Mesodermal cell (in vitro differentiated cells): ENCODE measurements around the gene AP5B1.

ENCODE experiments used
- H3K27ac ChIP-seq: 2 replicates; pipeline ENCODE4 v1.7.0; 2013; ENCODE audit warnings: mild to moderate bottlenecking, low read depth, low read length, moderate library complexity; ENCODE audit not compliant: severe bottlenecking
- H3K36me3 ChIP-seq: 2 replicates; pipeline ENCODE4 v1.7.1; 2013; ENCODE audit warnings: mild to moderate bottlenecking, low read length, moderate library complexity; ENCODE audit not compliant: control insufficient read depth, insufficient read depth
- H3K4me1 ChIP-seq: one replicate; pipeline ENCODE4 v1.7.1; 2013; ENCODE audit warnings: mild to moderate bottlenecking, low read length; ENCODE audit not compliant: insufficient read depth, control insufficient read depth, poor library complexity, severe bottlenecking
- H3K4me3 ChIP-seq: 2 replicates; pipeline ENCODE4 v1.7.0; 2013; ENCODE audit warnings: low read length, control low read depth, mild to moderate bottlenecking; ENCODE audit not compliant: insufficient read depth, poor library complexity, severe bottlenecking; ENCODE audit errors: extremely low read depth
- H3K9me3 ChIP-seq: 2 replicates; pipeline ENCODE4 v1.7.1; 2013; ENCODE audit warnings: mild to moderate bottlenecking, low read length, moderate library complexity; ENCODE audit not compliant: control insufficient read depth
- WGBS, 2 experiments: methylation state at CpG; one replicate each; pipeline ENCODE4 v1.1.5; 2013; ENCODE audit warnings: missing lambda C conversion rate in 2 of 2; ENCODE audit not compliant: insufficient coverage in 2 of 2; 5-methylcytosine and 5-hydroxymethylcytosine counted together

Gene AP5B1

DNA sequence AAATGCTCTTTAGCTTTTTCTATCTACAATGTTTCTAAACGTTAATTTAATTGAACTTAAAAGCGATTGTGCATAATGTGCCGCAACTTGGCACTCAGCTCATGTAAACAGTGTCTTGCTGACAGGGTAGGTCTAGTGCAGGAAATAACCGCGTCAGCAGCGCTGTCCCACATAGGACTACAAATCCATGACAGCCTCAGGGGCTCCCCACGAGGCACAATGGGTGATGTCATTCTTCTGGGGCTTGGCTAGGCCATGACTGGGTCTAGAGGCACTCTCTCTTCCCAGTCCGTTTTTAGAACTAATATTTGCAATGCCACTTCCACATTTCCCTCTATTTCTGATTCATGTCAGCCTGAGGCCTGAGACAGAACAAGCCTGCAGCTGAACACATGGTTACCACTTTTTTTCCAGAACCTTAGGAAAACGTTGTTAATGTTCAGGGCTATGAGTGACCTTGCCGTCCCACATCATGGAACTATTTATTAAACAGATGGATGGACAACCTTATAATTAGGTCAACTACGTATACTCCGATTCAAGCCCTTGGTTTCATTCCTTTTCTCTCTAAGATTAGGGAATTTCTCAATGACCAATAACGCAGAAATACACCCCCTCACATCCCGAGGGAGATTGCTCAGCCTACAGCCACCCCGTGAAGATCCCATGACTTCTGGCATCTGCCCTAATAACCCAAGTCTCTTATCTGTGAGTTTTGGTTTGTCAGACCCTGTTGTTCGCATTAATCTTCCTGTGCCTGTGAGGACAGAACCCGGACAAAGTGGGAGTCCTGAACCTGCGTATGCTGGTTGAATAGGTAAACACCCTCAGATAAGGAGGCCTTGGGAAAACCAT, 33.6 kb upstream of the AP5B1 start:
- no peaks in the 10 kb centered on the region for H3K9me3 ChIP-seq
- H3K4me1 ChIP-seq = no peaks in the 10 kb centered on the region
- WGBS, 2 experiments = 81 to 83% methylated on average over 14 to 16 of the region's 18 CpGs
- H3K36me3 ChIP-seq = no peaks in the 10 kb centered on the region
- no peak overlapping the region for H3K4me3 ChIP-seq
- H3K27ac ChIP-seq = no peak overlapping the region

DNA sequence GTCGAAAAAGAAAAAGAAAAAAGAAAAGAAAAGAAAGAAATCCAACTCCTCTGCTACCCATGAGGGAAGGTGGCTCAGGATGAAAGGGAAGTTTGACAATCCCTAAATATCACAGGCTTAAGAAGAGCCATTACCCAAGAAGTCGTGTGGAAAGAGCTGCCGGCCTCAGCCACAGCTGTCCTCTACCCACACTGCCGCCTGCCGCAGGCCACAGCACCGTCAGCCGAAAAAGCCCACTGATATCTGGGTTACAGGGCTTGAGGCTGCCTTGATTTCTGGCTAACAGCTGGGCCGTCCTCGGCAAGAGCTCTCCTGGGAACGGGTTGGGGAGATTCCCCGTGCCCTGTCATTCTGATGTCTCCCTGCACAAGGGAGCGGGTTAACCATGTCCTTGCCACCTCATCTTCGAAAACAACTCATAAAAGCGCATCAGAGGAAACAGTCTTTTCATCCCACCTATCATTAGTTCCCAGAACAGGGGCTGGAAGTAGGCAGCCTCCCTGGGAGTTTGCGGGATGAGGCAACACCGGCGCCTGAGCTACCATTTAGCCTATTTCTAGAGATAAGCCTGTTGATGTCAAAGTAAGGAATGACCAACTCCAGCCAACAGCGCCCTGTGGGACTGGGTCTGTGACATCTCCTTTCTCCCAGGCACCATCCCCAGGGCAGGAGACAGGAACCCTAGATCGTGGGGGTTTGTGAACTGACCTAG, 31.1 kb upstream of the AP5B1 start:
- H3K4me1 ChIP-seq = no peaks in the 10 kb centered on the region
- 82 to 87% methylated on average over 13 to 15 of the region's 19 CpGs for WGBS, 2 experiments
- H3K27ac ChIP-seq = no peak overlapping the region
- no peaks in the 10 kb centered on the region for H3K36me3 ChIP-seq
- no peaks in the 10 kb centered on the region for H3K9me3 ChIP-seq
- no peak overlapping the region for H3K4me3 ChIP-seq

- WGBS, 2 experiments = 89% methylated on average over 18 to 21 of the region's 23 CpGs
- H3K4me3 ChIP-seq = no peak overlapping the region
Measured at GRCh38 chr11:65810046-65810868, 29.5 kb upstream of the AP5B1 start.

DNA sequence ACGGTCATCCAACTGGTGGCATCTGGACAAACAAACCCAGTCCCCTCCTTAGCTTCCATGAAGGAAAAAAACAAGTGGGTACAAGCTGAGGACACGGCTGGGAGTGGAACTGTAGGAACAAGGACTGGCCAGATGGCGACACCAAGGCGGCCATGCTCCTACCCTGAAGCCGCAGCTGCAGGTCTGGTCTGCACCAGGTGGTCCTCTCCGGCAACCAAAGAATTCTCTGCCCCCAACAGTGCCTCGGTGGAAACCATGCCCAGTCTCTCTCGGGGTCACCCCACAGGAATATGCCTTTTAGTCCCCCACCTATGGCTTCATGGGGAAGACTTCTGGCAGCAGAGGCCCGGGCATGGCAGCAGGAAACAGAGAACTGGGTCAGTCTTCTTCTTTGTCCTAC, 28.7 kb upstream of the AP5B1 start:
- Histone ChIP-seq H3K9me3 (no peaks in the 10 kb centered on the region), H3K27ac (no peak overlapping the region), H3K4me3 (no peak overlapping the region), H3K4me1 (no peaks in the 10 kb centered on the region), H3K36me3 (no peaks in the 10 kb centered on the region)
- WGBS, 2 experiments = 83 to 93% methylated on average over 8 to 9 of the region's 9 CpGs

More at GRCh38 chr11:65810046-65810868, 29.5 kb upstream of the AP5B1 start:
- no peak overlapping the region for H3K27ac ChIP-seq
- H3K4me1 ChIP-seq = no peaks in the 10 kb centered on the region
- no peaks in the 10 kb centered on the region for H3K9me3 ChIP-seq
- H3K36me3 ChIP-seq = no peaks in the 10 kb centered on the region

GRCh38 chr11:65808744-65809341, 28.1 kb upstream of the AP5B1 start:
- no peaks in the 10 kb centered on the region for H3K36me3 ChIP-seq
- no peaks in the 10 kb centered on the region for H3K9me3 ChIP-seq
- no peak overlapping the region for H3K27ac ChIP-seq
- H3K4me1 ChIP-seq = no peaks in the 10 kb centered on the region
- H3K4me3 ChIP-seq = no peak overlapping the region
- 84 to 90% methylated on average over 15 to 20 of the region's 20 CpGs for WGBS, 2 experiments

DNA sequence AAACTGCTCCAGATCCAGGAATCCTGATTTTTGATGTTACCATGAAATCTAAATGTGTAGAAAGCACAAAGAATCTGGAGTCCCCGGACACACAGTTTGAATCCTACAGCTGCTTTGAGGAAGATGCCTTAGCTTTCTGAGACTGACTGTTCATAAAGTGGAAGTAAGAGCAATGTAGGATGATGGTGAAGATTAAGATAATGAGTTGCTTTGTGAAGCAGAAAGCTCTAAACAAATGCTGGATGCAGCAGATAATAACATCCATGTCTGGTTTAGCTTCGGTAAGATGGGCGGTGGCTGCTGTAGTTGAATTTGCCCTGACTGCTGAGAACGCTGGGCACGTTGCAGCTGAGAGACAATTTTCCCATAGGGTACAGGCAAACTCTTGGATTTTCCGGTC, 26.2 kb upstream of the AP5B1 start:
- H3K27ac ChIP-seq = no peak overlapping the region

DNA sequence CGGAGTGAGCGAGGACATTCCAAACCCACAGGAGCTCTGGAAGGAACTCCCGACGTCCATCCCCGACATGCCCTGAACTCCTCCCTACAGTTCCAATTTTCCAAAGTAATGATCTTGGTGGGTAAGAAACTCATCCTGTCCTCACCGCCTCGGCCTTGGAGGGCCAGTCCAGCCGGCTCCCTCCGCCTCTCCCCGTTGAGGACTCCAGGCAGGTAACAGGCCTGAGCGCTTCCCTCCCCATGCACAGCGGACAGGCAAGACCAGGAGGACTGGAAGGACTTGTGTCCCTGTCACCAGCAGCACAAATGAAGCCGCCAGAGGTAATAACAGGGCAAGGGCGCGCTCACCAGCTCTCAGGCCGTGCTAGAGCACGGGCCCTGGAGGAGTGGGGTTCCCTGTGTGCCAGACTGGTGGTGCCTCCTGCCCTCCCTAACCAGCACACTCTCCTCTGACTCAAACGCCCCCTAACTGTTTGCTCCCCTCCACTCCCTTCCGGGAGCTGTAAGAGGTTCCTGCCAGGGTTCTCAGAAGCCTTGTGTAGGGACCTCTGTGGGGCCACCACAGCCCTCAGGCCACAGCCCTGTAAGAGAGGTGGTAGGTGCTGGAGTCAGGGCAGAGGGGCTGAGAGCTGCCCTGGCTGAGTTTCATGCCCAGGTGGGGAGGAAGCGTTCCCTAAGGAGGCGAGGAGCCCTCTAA, 23.2 kb upstream of the AP5B1 start:
- H3K4me1 ChIP-seq = no peaks in the 10 kb centered on the region
- H3K27ac ChIP-seq = no peak overlapping the region
- H3K36me3 ChIP-seq = no peaks in the 10 kb centered on the region
- 77 to 83% methylated on average over 13 of the region's 21 CpGs for WGBS, 2 experiments
- H3K9me3 ChIP-seq = no peaks in the 10 kb centered on the region
- no peak overlapping the region for H3K4me3 ChIP-seq

More for the DNA sequence above, 26.2 kb upstream of the AP5B1 start:
- H3K4me3 ChIP-seq = no peak overlapping the region
- H3K9me3 ChIP-seq = no peaks in the 10 kb centered on the region
- no peaks in the 10 kb centered on the region for H3K36me3 ChIP-seq
- no peaks in the 10 kb centered on the region for H3K4me1 ChIP-seq
- 75 to 90% methylated on average over 3 to 6 of the region's 6 CpGs for WGBS, 2 experiments

DNA sequence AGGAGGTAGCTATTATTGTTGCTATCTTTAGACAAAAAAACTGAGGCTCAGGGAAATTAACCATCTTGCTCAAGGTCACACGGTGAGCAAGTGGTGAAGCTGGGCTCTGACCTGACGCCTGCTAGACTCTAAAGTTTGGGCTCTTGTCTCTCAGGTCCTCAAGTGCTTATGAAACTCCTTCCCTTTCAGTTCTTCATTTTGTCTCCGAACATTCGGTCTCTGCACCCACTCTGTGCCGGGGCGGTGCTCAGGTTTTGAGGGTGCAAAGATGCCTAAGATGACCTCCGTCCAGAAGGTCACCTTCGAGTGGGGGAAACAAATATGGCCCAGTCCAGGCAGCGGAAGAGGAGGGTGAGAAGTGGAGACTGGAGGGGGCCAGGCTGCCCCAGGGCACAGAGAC, 22.1 kb upstream of the AP5B1 start:
- Histone ChIP-seq H3K27ac (no peak overlapping the region), H3K9me3 (no peaks in the 10 kb centered on the region), H3K4me1 (no peaks in the 10 kb centered on the region), H3K36me3 (no peaks in the 10 kb centered on the region), H3K4me3 (no peak overlapping the region)
- 71 to 83% methylated on average over 3 to 8 of the region's 9 CpGs for WGBS, 2 experiments

- Histone ChIP-seq H3K4me3 (no peak overlapping the region), H3K27ac (no peak overlapping the region), H3K4me1 (peaks cover 5% of the 10 kb centered on the region), H3K9me3 (no peaks in the 10 kb centered on the region), H3K36me3 (no peaks in the 10 kb centered on the region)
- 79 to 81% methylated on average over 10 to 16 of the region's 18 CpGs for WGBS, 2 experiments
Measured at GRCh38 chr11:65801153-65801987, 20.6 kb upstream of the AP5B1 start.
